ENCODE data around the gene HMSD.
A peak's percentile ranks its signal among the peaks of the same experiment; 100 is the strongest.

HMSD gene

DNA sequence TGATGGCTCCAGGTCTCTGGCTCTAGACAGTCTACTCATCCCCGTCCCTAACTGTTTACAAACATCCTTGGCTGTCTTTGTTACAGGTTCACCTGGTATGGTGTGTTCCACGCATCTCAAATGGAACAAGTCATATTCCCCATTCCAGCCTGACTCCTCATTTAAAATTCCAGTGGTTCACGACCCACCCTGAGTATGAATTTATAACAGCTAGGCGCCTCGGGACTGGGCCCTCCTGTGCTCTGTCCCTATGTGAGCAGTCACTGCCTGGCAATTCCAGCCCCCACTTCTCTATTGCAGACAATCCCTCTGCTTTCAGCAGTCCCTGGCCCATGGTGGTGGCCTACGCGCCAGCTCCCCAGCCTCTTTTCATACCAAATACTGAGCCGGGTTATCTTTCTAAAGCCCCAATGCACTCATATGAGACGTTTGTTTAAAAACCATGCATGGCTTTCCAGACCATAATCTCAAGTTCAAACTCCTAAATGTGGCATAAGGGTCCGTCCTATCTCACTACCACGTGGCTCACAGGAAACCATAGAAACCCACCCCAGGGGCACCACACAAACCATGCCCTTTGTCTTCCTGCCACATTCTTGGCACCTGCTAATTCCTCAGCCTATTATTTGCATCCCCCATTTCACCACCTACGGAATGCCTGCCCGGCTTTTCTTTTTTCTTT, 22.4 kb downstream of the HMSD start:
- no peak overlapping the region for H3K27ac ChIP-seq
- TF ChIP-seq, protein P1, sequence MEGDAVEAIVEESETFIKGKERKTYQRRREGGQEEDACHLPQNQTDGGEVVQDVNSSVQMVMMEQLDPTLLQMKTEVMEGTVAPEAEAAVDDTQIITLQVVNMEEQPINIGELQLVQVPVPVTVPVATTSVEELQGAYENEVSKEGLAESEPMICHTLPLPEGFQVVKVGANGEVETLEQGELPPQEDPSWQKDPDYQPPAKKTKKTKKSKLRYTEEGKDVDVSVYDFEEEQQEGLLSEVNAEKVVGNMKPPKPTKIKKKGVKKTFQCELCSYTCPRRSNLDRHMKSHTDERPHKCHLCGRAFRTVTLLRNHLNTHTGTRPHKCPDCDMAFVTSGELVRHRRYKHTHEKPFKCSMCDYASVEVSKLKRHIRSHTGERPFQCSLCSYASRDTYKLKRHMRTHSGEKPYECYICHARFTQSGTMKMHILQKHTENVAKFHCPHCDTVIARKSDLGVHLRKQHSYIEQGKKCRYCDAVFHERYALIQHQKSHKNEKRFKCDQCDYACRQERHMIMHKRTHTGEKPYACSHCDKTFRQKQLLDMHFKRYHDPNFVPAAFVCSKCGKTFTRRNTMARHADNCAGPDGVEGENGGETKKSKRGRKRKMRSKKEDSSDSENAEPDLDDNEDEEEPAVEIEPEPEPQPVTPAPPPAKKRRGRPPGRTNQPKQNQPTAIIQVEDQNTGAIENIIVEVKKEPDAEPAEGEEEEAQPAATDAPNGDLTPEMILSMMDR (conservative IDR thresholded peaks at IDR 0.05) = no peak

DNA sequence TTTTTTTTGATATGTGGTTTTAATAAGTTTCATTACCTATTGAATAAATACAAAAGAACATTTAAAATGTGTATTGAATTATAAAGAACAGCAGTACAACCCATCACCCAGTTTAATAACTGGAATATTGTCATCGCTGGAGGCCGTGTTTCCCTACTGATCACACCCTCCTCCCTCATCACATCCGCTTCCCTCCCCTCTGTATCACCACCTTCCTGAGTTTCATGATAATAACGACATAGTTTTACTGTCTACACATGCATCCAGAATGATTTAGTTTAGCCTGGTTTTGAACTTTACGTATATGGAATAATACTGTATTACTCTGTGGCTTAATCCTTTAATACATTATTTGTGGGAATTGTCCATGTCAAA, 22.9 kb downstream of the HMSD start:
- H3K27ac ChIP-seq = no peak overlapping the region
- TF ChIP-seq, protein P1 (conservative IDR thresholded peaks at IDR 0.05) = no peak

- H3K27ac ChIP-seq = no peak overlapping the region
- TF ChIP-seq, protein P1 (conservative IDR thresholded peaks at IDR 0.05) = 0 out of 2 replicates have a peak, but pooled peaks have one; percentile 21
Observed at GRCh38 chr18:63974991-63975390, 25.9 kb downstream of the HMSD start.

DNA sequence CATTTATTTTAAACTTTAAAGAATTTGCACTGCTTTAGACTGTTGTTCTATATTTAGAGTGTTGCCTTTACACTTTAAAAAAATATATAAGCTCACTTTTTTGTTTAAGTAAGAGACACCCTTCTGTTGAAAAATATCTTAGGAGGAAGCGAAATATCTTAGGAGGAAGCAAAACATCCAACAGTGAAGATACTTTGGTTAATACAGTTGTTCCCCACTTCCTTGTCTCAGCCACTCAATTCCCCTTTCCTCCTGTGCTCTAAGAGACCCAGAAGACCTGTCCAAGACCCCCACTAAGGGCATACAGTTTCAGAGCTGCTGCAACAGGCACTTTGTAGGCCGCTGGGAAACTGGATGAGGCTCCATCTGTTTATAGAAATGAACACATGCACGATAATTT, 26.5 kb downstream of the HMSD start:
- TF ChIP-seq, protein P1 (conservative IDR thresholded peaks at IDR 0.05) = no peak
- H3K27ac ChIP-seq = no peak overlapping the region

GRCh38 chr18:63977040-63977439, 27.9 kb downstream of the HMSD start:
- TF ChIP-seq, protein P1 (conservative IDR thresholded peaks at IDR 0.05) = no peak
- no peak overlapping the region for H3K27ac ChIP-seq

DNA sequence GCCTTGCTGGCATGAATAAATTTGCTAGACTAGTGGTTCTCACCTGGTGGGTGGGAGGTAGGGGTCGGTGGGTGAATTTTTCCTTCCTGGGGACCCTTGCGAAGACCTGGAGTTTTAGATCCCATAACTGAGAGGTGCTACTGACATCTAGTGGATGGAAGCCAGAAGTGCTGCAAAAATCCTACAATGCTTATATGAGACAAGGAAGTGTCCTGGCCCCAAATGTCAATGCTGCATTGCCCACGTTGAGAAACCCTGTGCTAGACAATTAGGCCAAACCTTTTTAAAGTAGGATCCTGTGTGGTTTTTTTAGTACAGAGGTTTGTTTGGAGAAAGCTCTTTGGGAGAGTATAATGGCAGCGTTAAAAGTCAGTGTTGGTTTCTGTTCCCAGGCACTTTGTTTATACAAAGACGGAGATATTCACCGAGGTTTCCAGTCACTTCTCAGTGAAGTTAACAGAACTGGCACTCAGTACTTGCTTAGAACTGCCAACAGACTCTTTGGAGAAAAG, 30.4 kb downstream of the HMSD start:
- TF ChIP-seq, protein P1 (conservative IDR thresholded peaks at IDR 0.05) = peak; percentile 88
- H3K27ac ChIP-seq = no peak overlapping the region

GRCh38 chr18:63980027-63980426, 30.9 kb downstream of the HMSD start:
- H3K27ac ChIP-seq = no peak overlapping the region
- TF ChIP-seq, protein P1 (conservative IDR thresholded peaks at IDR 0.05) = no peak
